HG03469 (cell line): ENCODE results near the gene SMAD9.

ENCODE experiments used
- ATAC-seq: cut with Tn5 transposase; IDR thresholded peaks from one replicate; pipeline ENCODE4 v1.9.1; 2021; ENCODE audit warnings: mild to moderate bottlenecking, moderate library complexity, moderate number of reproducible peaks; ENCODE audit not compliant: unreplicated experiment

Gene SMAD9

DNA sequence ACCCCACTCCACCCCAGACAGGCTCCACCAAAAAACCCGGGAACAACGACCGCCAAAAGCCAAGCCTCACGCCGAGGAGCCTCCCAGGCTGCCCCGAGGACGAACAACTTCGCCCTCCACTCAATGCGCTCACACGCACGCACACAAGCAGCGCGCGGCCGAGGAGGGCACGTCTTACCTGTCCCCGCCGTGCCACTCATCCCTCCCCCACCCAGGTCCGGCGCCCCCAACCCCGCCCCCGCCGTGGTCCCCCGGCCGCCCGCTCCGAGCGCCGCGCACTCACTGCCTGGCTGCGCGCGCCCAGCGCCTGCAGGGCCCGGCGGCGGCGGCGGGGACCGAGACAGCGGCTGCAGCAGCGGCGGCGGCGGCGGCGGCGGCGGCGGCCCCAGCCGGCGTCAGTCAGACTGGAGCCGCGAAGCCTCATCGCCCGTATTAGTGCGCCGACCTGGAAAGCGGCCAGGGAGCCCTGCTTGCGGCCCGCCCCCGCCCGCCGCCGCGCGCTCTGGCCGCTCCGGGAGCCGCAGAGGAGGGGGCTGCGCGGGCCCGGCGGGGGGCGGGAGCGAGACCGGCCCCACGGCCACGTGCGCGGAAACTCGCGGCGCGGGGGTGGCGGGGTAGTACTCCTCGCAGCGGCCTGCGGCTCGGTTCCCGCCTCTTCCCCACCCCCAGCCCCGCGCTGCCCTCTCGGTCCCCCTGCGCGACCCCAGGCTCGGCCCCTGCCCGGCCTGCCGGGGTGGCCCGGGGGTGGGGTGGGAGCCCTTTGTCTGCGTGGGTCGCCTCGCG is at the start of gene SMAD9:
Gene SMAD9 (minus strand): TSS at position 406 of the 783 bp plus-strand sequence. CDS start 40,549 bp downstream, outside the sequence.
- peak; percentile 49 for ATAC-seq

DNA sequence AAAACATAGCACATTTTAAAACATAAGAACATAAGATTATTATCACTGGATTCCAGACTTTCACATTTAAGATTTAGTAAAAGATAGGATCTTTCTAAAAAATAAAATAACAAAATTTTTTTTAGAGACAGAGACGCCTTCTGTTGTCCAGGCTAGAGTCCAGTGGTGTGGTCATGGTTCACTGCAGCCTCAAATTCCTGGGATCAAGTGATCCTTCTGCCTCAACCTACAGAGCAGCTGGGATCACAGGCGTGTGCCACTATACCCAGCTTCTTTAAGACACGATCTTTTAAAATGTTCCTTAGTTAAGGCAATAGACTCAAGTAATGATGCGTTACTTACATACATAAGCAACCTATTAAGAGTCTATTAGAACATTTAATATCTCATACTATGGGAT is 46.4 kb upstream of the SMAD9 start:
- no peak for ATAC-seq

DNA sequence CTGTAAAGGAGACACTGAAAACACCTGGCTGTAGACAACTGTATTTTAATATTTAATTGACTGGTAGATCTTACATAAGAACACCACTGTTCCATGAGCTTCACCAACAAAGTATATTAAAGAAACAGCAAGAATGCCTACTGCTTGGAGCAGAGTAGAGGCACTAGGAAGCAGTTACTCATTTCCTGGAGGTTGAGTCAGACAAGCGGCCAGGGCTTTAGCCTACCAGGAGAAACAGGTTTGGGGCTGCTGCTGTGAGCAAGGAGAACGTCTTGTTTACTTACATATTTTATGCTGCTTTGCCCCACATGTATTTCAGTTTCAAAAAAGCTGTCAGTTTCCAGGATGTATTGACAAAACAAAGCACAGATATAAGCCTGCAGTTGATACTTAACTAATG is 45.7 kb upstream of the SMAD9 start:
- no peak for ATAC-seq

DNA sequence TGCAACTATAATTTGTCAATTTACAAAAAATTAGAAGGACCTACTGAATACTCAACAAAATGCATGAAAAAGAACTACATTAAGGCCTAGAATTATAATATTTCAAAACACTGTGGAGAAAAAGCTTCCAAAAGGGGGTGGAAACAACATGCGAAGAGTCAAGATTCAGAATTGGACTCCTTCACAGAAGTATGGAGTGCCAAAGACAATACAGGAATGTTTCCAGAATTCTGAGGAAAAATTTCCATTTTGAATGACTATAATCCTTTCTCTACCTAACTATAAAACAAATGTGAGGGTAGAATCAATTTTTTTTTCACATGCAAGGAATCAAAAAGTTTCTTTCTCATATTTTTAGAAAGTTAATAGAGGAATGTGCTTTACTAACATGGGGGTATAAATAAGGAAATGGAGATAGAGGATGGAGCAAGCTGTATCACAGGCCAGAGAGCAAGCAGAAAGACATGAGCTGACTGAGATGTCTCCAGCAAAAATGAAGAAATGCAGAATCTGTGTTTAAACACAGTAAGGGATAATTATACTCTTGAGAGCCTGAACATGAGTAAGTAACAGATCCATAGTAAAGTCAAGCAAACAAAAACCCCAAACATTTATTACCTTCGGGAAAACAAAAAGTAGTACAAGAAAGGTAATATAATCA is 39.5 kb upstream of the SMAD9 start:
- ATAC-seq, result no peak

DNA sequence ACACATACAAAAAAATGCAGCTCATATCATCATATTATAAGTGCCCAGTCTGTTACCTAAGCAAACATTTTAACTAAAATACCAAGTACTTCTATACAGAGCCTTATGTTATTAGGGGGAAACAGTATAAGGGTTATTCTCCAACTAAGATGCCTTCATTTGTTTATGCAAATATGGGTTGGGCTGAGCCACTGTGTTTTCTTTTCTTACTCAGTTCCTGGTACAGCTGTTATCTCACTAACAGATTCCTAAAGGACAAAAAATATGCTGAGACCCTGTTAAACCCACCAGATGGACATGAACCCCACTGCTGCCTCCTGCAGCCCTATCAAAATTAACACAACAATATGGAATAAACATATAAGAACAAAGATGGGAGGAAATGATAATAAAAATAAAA is 34.5 kb upstream of the SMAD9 start:
- no peak for ATAC-seq

DNA sequence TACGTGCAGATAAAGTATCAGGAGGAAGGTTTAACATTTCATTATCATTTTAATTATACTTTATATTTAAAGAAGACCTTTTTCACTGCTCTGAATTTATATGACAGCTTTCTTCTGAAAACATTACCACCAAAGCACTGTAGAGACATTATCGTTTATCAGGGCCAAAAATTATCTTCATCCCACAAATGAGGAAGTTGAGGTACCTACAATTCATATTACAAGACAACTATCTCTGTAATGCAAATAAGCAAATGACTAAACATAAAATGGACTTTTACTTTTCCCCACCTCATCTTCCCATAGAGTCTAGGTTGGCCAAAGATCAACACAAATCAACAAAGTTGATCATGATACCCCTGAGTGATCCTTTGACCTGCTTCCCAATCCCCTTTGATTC is 30.9 kb upstream of the SMAD9 start:
- no peak for ATAC-seq

DNA sequence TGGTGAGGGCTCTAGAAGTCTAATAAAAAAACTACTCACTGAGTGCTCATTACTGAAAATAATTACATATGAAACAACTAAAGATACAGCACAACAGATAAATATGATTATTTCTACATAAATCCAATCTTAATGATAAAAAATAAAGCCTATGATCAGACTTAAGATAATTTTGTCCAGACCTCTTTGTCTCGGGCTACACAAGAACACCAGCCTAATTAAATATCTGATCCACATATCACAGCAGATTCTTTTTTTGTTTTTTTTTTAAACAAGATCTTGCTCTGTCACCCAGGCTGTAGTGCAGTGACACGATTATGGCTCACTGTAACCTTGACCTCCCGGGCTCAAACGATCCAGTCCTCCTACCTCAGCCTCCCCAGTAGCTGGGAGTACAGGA is 30.3 kb upstream of the SMAD9 start:
- no peak for ATAC-seq

DNA sequence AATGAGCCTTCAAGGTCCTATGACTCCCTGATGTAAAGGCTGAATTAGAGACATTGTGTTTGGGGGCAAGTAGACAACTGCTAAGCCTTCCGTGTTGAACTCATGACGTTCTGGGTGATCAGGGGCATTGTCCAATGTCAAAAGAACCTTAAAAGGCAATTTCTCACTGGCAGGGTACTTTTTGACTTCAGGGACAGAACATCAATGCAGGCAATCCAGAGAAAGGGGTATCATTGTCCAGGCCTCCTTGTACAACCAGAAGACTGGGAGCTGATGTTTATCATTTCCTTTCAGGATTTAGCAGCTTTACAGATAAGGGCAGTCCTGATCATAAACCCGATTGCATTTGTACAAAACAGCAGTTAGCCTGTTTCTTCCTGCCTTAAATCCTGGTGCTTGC is 25.0 kb upstream of the SMAD9 start:
- no peak for ATAC-seq

DNA sequence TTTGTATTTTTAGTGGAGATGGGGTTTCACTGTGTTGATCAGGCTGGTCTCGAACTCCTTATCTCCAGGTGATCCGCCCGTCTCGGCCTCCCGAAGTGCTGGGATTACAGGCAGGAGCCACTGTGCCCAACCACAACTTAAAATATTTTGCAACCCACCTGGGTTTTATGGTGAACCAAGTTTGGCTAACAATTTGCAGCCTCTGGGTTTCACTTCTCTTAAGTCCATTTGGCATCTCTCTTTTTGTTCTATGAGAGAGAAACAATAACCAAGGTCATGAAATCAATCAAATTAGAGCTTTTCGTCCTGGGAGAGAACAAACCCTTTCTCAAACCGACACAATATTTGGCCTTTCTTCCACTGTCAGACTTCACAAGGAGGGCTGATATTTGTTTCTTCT is 5.6 kb upstream of the SMAD9 start:
- no peak for ATAC-seq

DNA sequence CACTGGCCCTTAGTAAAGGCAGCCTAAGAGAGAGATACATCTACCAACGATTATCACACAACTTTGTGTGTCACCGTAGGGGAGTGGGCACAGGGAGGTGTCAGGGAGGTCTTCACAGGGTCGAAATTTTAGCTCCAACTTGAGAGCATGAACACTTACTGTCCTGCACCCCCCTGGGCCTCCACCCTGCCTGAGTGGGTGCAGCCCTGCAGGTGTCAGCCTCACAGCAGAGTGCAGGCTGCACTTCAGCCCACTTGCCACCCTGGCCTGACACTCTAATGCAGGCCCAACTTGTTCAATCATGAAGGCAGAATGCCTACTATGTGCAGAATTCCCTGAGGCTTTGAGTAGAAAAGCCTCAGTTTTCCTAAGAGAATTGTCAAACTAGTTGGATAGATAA is 4.0 kb upstream of the SMAD9 start:
- no peak for ATAC-seq

DNA sequence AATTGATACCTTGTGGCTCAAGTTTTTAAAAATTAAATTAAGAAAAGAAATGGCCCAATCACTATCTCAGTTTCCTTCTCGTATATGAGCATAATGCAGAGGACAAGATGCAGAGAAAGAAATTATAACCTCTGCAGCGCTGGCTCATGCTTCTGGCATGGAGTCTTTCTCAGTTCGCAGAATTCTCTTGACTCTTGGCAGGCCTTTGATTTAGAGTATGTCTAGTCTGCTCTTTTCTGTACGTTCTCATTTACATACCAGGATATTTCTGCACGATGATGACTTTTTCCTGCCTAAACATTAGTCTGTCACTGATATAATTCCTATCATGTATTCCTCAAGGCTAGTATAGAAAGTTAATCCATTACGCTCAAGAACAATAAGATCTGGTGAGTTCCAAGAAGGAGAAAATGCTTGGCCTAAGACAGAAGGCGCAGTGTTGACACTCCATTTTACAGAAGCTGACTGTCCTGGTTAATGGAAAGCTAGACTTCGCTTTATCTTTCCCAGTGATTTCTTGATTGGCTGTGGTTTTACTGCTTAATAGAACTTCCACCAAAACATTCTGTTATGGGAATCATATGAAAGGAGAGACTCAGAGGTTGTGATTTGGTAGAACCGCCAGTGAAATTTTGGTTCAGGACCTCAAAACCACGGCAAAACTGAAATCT is 1.7 kb upstream of the SMAD9 start:
- no peak for ATAC-seq

DNA sequence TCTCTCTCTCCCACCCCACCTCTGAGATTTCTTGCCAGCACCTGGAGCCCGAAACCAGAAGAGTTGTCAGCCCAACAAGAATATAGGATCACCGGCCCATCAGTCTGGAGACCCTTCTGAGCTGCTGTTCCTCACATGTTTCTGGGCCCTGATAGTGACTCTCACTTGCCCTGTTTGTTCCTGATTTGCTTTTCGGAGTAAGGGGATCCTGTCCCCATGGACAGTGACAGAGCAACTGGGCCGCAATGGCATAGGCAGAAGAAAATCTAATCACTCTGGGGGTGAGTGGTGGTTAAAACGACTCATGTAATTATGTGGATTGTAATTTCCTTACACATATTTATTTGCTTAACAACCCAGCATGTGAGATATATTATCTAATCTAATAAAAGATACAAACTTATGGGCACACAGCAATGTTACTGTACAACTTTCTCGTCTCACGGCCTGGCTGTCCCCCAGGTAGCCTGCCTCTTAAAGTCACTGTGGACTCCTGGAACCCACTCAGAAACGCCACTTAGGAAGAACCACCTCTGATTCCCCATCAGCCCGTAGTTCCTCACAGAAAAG is 663 bp upstream of the SMAD9 start:
- no peak for ATAC-seq

DNA sequence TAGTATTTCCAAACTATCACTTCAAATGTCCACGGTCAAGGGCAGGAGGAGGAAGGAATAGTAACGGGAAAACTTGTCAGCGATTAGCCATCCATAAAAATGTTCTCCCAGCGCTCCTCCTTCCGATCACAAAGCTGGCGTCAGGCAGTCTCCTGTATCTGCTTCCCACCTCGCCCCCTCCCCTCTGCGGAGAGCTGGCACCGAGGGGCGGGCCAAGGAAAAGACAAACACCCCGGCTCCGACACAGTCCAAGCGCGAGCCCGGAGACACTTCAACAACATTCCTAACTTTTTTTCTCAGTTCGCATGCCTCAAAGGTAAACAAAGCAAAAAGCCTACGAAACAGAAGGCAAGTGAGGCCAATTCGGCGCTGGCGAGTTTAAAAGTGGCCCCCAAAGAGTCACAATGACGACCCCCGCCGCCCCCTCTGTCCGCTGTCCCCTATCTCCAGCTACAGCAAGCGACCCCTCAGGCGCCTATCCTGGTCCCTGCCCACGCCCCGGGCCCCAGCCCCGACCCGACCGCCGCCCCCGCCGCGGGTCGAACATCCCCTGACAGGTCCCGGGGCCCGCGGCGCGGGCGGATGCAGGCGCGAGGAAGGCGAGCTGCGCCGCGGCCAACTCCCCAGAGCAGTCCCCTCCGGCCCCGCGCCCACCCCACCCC is 736 bp downstream of the SMAD9 start:
- ATAC-seq, result no peak

DNA sequence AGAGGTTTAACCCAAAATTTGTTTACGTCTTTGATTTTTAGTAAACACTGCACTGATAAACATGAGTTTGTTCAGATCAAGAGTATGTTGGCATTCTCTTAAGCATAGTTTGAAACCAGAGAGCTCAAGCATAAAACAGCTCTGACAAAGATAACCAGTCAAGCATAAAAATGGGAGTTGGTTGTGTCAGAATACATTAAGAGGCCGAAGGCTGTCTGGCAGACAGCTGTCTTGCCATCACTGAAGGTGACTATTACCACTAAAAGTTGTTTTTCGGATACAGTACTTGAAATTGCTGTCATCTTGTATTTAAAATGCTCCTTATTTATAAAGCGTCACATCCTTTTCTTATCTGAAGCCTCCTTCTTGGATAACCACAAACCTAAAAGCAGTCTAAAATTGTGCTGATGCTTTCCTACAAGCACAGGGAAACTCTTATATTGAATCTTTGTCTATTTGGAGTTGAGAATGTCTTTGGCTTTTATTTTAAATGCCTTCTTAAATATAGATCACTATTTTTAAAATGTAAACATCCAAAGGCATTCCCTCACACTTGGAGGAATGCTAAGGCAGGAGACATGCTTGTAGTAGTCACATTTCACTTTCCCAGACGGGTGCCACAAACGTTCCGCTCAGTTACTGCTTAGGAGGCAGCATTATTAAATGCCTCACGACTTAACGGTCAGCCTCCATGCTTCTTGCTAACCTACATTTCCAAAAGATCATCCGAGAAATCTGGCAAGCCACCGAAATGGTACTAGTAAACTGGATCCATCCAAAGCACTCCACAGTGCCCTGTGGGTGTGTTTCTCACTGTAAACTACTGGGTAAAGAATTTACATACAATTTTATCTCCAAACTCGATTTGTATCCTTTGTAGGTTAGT is 1.5 kb downstream of the SMAD9 start:
- ATAC-seq, result no peak

DNA sequence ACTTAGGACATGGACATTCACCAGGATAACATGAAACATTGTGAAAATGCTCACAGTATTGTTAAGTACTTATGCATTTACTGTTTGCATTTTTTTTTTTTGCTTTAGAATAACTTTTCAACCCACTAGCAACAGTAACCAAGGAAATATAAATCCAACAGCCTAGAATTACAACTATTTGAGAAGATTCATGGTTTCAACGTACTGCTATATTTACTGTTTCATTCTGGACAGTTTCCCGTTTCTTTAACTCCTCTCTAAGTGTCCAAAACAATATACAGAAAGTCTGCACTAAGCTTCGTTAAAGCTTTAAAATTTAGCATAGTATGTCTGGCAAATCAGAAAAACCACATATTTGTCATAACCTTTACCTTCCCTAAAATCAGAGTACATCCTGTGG is 2.7 kb downstream of the SMAD9 start:
- ATAC-seq, result no peak

DNA sequence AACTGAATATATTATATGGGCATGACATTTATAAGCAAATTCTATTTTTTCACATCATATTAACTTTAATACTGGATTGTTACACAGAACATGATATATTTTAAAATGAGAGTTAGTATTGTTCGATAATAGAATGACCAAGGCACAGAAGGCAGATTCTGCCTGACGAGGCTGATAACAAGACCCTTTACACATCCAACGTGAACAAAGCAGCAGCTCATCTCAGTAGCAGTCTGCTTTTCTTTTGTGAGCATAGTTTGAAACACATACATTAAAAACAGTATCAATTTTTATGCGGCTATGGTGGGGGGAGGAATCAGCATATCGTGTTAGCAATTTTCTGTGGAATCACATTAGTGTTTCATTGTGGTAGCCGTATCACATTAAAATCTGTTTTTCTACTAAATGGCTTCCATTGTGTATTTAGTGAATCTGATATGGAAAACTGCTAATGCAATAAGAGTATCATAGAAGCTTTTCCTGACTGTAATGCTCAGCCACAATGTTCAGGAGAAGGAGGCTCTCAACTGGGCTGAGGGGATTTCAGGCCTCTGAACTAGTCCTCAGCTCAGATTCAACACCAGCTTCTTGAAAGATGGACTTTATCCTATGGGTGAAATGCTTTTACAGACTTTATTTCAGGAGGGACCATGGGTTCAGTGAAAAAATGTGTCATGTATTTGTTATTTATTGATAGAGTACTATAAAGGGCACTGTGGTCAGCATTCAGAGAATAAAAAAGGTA is 4.0 kb downstream of the SMAD9 start:
- ATAC-seq, result no peak

DNA sequence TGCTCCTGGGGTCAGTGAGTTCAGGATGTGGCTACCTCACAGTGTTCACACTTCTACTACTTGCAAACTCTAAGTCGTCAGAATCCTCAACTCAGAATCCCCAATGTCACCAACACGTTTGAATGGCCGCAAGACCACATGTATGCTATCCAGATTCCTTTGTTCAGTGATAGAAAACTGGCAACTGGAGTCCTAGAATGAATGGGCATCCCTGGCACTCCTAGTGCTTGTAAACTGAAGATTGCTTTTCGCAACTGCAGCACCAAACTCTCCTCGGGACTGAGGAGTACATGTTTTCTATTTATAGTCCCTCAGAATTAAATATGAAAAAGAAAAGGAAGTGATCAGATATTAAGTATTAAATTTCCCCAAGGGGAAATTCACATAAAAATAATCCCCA is 4.9 kb downstream of the SMAD9 start:
- no peak for ATAC-seq

DNA sequence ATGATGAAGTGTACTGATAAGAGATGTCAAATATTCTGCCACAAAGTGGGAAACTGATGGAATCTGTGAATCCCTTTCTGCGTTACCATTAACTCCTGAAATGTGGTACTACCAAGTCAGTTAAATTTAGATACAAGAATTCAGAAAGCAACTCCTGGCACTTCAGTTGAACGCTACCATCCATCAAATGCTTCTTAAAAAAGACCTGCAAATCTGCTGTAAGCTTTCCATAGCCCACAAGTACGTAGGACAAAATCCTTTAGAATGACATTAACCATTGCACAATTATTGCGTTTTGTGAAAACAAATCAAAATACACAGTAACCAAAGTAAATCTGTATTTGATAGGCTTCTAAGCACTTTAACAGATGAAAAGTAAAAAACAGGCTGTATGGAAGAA is 5.4 kb downstream of the SMAD9 start:
- ATAC-seq, result no peak

DNA sequence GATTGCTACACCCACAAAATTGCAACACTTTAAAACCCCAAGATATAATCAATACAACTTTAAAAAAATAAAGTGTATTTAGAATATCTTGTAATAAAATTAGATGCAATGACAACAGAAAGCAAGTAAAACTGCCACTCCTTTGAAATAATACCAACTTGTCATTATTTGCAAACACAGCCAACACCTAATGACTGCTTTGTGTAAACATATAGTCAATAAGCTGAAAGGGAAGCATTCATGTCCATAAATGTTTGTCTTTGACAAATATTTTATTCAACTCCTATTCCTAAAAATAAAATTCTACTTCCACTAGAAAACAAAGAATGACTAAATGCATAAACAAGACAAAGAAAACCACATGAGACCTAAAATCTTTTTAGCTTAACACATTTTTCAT is 6.6 kb downstream of the SMAD9 start:
- ATAC-seq, result no peak

DNA sequence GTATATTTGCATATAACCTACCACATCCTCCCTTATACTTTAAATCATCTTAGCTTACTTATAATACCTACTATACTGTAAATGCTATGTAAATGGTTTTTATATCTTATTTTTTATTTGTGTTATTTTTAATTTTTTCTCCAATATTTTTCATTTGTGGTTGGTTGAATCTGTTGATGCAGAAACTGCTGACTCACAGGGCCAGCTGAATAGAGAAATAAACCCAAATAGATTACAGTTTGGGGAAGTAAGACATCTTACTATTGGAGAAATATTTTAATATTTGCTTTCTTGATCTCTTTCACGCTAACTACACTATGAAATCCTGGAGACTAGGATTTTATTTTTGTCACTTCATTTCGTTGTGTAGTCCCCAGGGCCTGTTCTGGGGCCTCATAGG is 7.1 kb downstream of the SMAD9 start:
- no peak for ATAC-seq
